Gastrocnemius medialis (tissue), 4 donors: Measurements from ENCODE around the gene KIF20B. TPM values are rescaled to one million over a fixed set of nuclear protein-coding genes. Genes with fewer than 3 reads are reported as not detected.
"Not testable (repeated sequence)": the region's sequence is repeated elsewhere in the genome, so short reads cannot be mapped to it uniquely, and the experiment has no call there.

Source experiments
- ATAC-seq, 2 donors: fragments of 150-250 bp; one replicate each; pipeline ENCODE4 v1.9.1; 2016
- DNase-seq, 2 donors: peaks; one replicate each; pipeline ENCODE4 v3.0.0-alpha.2; 2019
- H3K27ac ChIP-seq, 4 donors: fragments of 200-600 bp; sonication (generic); 1 replicate in 1 of 4; 2 replicates in 3 of 4; pipeline ENCODE4 v1.5.1; 2016 to 2018; ENCODE audit warnings: mild to moderate bottlenecking in 2 of 4, moderate library complexity in 1 of 4
- H3K27me3 ChIP-seq, 3 donors: fragments of 200-600 bp; sonication (generic) in 2 of 3; 1 replicate in 1 of 3; 2 replicates in 2 of 3; pipeline versions ENCODE4 v1.5.1 to v1.6.0; 2016 to 2019; ENCODE audit warnings: mild to moderate bottlenecking in 1 of 3, moderate library complexity in 1 of 3
- H3K36me3 ChIP-seq, 2 donors: fragments of 200-600 bp; sonication (generic) in 1 of 2; one replicate each; pipeline ENCODE4 v1.5.1; 2017 to 2018
- H3K4me1 ChIP-seq, 2 donors: fragments of 200-600 bp; sonication (generic) in 1 of 2; one replicate each; pipeline ENCODE4 v1.5.1; 2016 to 2017; ENCODE audit warnings: mild to moderate bottlenecking in 2 of 2
- H3K4me3 ChIP-seq, 4 donors: fragments of 200-600 bp; sonication (generic) in 3 of 4; 1 replicate in 1 of 4; 2 replicates in 3 of 4; pipeline ENCODE4 v1.5.1; 2016 to 2019; ENCODE audit warnings: mild to moderate bottlenecking in 2 of 4
- H3K9me3 ChIP-seq, 3 donors: fragments of 200-600 bp; sonication (generic) in 2 of 3; 1 replicate in 1 of 3; 2 replicates in 2 of 3; pipeline ENCODE4 v1.5.1; 2016 to 2019
- CTCF ChIP-seq, 5 experiments: fragments of 450-650 bp in 3 of 5; fragments of 200-600 bp in 2 of 5; sonication (generic) in 2 of 5; IDR thresholded peaks in 4 of 5; conservative IDR thresholded peaks in 1 of 5; 1 replicate in 4 of 5; 2 replicates in 1 of 5; pipeline ENCODE4 v1.5.1; 2016 to 2019; ENCODE audit warnings: antibody characterized with exemption in 5 of 5, mild to moderate bottlenecking in 3 of 5, moderate library complexity in 3 of 5
- POLR2A ChIP-seq, 2 donors: fragments of 450-650 bp; IDR thresholded peaks; one replicate each; pipeline ENCODE4 v1.6.1; 2017; ENCODE audit warnings: antibody characterized with exemption in 2 of 2, mild to moderate bottlenecking in 2 of 2, moderate library complexity in 2 of 2
- in situ Hi-C, 4 donors: fragments of 200-750 bp; cut with MboI; loops; one replicate each; pipeline versions ENCODE4 v1.15.0 to v1.8.0; 2017; ENCODE audit warnings: low sequenced_read_pairs in 4 of 4
- intact Hi-C: fragments of 100-400 bp; cut with DNase I; formaldehyde crosslinking; loops from one replicate; pipeline ENCODE4 v1.15.1; 2023; ENCODE audit warnings: low total_unique reads
- total RNA-seq, 4 donors: library from RNA; depleted of rRNA; stranded (reverse); fragments of >200 nt; gene quantifications; one replicate each; pipeline versions ENCODE4 v1.1.0 to v1.2.3, GENCODE V29; 2016

The KIF20B gene
- total RNA-seq, 4 donors from 2014 or later, result 0.65 to 1.0 (median 0.86) TPM

- in situ Hi-C loops, result no loop called here
- H3K9me3 ChIP-seq, result no peaks in the 10 kb centered on the region
- no peak overlapping the region for H3K27ac ChIP-seq
- ATAC-seq (no peak), DNase-seq (no peak)
- H3K4me3 ChIP-seq, result no peak overlapping the region
- intact Hi-C loops, result no loop called here
- no peaks in the 10 kb centered on the region for H3K27me3 ChIP-seq
- H3K36me3 ChIP-seq, result no peaks in the 10 kb centered on the region
- no peak for TF ChIP-seq CTCF (IDR thresholded peaks at IDR 0.05 in 4 of 5, conservative IDR thresholded peaks at IDR 0.05 in 1 of 5)
- TF ChIP-seq POLR2A (IDR thresholded peaks at IDR 0.05), result no peak
- H3K4me1 ChIP-seq, result no peaks in the 10 kb centered on the region
Measured at GRCh38 chr10:89750441-89750840, 49.1 kb downstream of the KIF20B start.

- H3K4me3 ChIP-seq, result no peak overlapping the region
- in situ Hi-C loops (no loop called here), intact Hi-C loops (no loop called here)
Measured at GRCh38 chr10:89755374-89755773, 54.0 kb downstream of the KIF20B start.

GRCh38 chr10:89759531-89759930, 58.1 kb downstream of the KIF20B start:
- intact Hi-C loops (no loop called here), in situ Hi-C loops (no loop called here)
- no peak for DNase-seq

More at GRCh38 chr10:89755374-89755773, 54.0 kb downstream of the KIF20B start:
- ATAC-seq (no peak), DNase-seq (no peak)
- Histone ChIP-seq H3K4me1 (no peaks in the 10 kb centered on the region), H3K27ac (no peak overlapping the region), H3K36me3 (no peaks in the 10 kb centered on the region), H3K9me3 (no peaks in the 10 kb centered on the region), H3K27me3 (no peaks in the 10 kb centered on the region)
- TF ChIP-seq CTCF (IDR thresholded peaks at IDR 0.05 in 4 of 5, conservative IDR thresholded peaks at IDR 0.05 in 1 of 5) (no peak), POLR2A (IDR thresholded peaks at IDR 0.05) (no peak)

GRCh38 chr10:89763671-89764070, 62.3 kb downstream of the KIF20B start:
- ATAC-seq, H3K27ac ChIP-seq, in situ Hi-C loops: not testable (repeated sequence)

More at GRCh38 chr10:89759531-89759930, 58.1 kb downstream of the KIF20B start:
- TF ChIP-seq POLR2A (IDR thresholded peaks at IDR 0.05) (no peak), CTCF (IDR thresholded peaks at IDR 0.05 in 4 of 5, conservative IDR thresholded peaks at IDR 0.05 in 1 of 5) (no peak)
- no peaks in the 10 kb centered on the region for H3K4me1 ChIP-seq
- H3K36me3 ChIP-seq, result no peaks in the 10 kb centered on the region
- no peak overlapping the region for H3K4me3 ChIP-seq
- H3K27me3 ChIP-seq, result no peaks in the 10 kb centered on the region
- no peaks in the 10 kb centered on the region for H3K9me3 ChIP-seq
- H3K27ac ChIP-seq, result no peak overlapping the region
- no peak for ATAC-seq

GRCh38 chr10:89771684-89772083, 70.3 kb downstream of the KIF20B start:
- DNase-seq (no peak), ATAC-seq (no peak)
- Histone ChIP-seq H3K4me1 (no peaks in the 10 kb centered on the region), H3K4me3 (no peak overlapping the region), H3K27ac (no peak overlapping the region), H3K36me3 (no peaks in the 10 kb centered on the region), H3K9me3 (peaks cover 0 to 5% (median 0%) of the 10 kb centered on the region in 3 donors), H3K27me3 (no peaks in the 10 kb centered on the region)
- in situ Hi-C loops, result no loop called here
- intact Hi-C loops, result no loop called here
- no peak for TF ChIP-seq CTCF (IDR thresholded peaks at IDR 0.05 in 4 of 5, conservative IDR thresholded peaks at IDR 0.05 in 1 of 5)

More at GRCh38 chr10:89763671-89764070, 62.3 kb downstream of the KIF20B start:
- H3K36me3 ChIP-seq, H3K27me3 ChIP-seq, H3K9me3 ChIP-seq, DNase-seq, H3K4me3 ChIP-seq, intact Hi-C loops, H3K4me1 ChIP-seq: not testable (repeated sequence)
